K562 (cell line): ENCODE data around the gene DAPK1. TPM values are rescaled to one million over a fixed set of nuclear protein-coding genes. Genes with fewer than 3 reads are reported as not detected.
A peak's percentile ranks its signal among the peaks of the same experiment; 100 is the strongest.

Experiments
- ARID3A ChIP-seq: IDR thresholded peaks from 2 replicates; pipeline ENCODE4 v1.6.1; 2012; ENCODE audit warnings: low read depth, low read length, improper control_type of control experiment, borderline replicate concordance
- EZH2 ChIP-seq: IDR thresholded peaks from 2 replicates; pipeline ENCODE4 v1.6.1; 2012; ENCODE audit warnings: low read depth, mild to moderate bottlenecking, inconsistent platforms, low read length, borderline replicate concordance
- FOXJ3 ChIP-seq: sonication (generic); formaldehyde crosslinking; IDR thresholded peaks from 2 replicates; pipeline ENCODE4 v1.4.0; 2020; ENCODE audit warnings: mild to moderate bottlenecking, missing genetic modification reagents
- FOXP1 ChIP-seq: sonication (generic); formaldehyde crosslinking; IDR thresholded peaks from 2 replicates; pipeline ENCODE4 v1.8.0; 2022; ENCODE audit warnings: mild to moderate bottlenecking, missing genetic modification reagents
- MAX ChIP-seq: sonication (generic); formaldehyde crosslinking; IDR thresholded peaks from 2 replicates; pipeline ENCODE4 v1.9.0; 2022; ENCODE audit warnings: mild to moderate bottlenecking, missing genetic modification reagents
- NCOA2 ChIP-seq, 2 experiments: fragments of 450-650 bp; IDR thresholded peaks; 2 replicates each; pipeline ENCODE4 v1.6.1; 2018; ENCODE audit warnings: mild to moderate bottlenecking in 2 of 2, moderate library complexity in 1 of 2; ENCODE audit not compliant: partially characterized antibody in 2 of 2
- PHB2 ChIP-seq: fragments of 450-650 bp; IDR thresholded peaks from 2 replicates; pipeline ENCODE4 v1.6.1; 2017; ENCODE audit warnings: low read depth
- SP1 ChIP-seq: sonication (generic); formaldehyde crosslinking; IDR thresholded peaks from 2 replicates; pipeline ENCODE4 v1.8.1; 2022; ENCODE audit warnings: mild to moderate bottlenecking, missing genetic modification reagents
- TCFL5 ChIP-seq: fragments of 250-450 bp; sonication (Bioruptor Pico); conservative IDR thresholded peaks from 2 replicates; pipeline ENCODE4 v1.6.1; 2021; ENCODE audit warnings: mild to moderate bottlenecking, moderate library complexity, matching md5 sums
- ZNF12 ChIP-seq: sonication (generic); formaldehyde crosslinking; IDR thresholded peaks from 2 replicates; pipeline ENCODE4 v1.4.0; 2020; ENCODE audit warnings: mild to moderate bottlenecking, missing genetic modification reagents
- ZNF436 ChIP-seq: fragments of 250-450, 450-650 bp; sonication (Bioruptor Pico); formaldehyde crosslinking; IDR thresholded peaks from 2 replicates; pipeline ENCODE4 v1.7.0; 2020; ENCODE audit warnings: mild to moderate bottlenecking
- polyA plus RNA-seq, 8 experiments: library from polyadenylated mRNA; depleted of rRNA in 4 of 8; stranded (reverse) in 5 of 8; unstranded in 3 of 8; fragments of >200 nt; fragmentation: Nextera tagmentation in 2 of 8; fragmentation: Illumina TruSeq in 1 of 8; extraction: Ambion mirVana in 2 of 8; extraction: Trizol in 1 of 8; gene quantifications; 2 replicates each; pipeline versions ENCODE4 v1.2.1 to v1.2.3, GENCODE V29; 2011 to 2014; ENCODE audit warnings: inconsistent platforms in 1 of 8, missing spikeins in 1 of 8
- total RNA-seq, 7 experiments: library from RNA; depleted of rRNA in 6 of 7; stranded (reverse); fragments of >200 nt in 6 of 7; fragmentation: Illumina TruSeq in 2 of 7; extraction: Trizol in 2 of 7; gene quantifications; 2 replicates each; pipeline versions ENCODE4 v1.2.1 to v1.2.3, GENCODE V29; 2011 to 2021; ENCODE audit warnings: low replicate concordance in 1 of 7
- TF ChIP-seq, protein P1 (sequence below): IDR thresholded peaks from 2 replicates; pipeline ENCODE4 v1.6.1; 2011; ENCODE audit not compliant: insufficient read length; ENCODE audit errors: extremely low read depth
- TF ChIP-seq, protein P2 (sequence below): fragments of 250-450 bp; sonication (Bioruptor Pico); IDR thresholded peaks from 2 replicates; pipeline ENCODE4 v1.4.0; 2020
- TF ChIP-seq, protein P3 (sequence below): IDR thresholded peaks from 2 replicates; pipeline ENCODE4 v1.6.1; 2016; ENCODE audit warnings: missing genetic modification characterization, missing compliant biosample characterization

The DAPK1 gene
- total and polyA plus RNA-seq, 9 of the 15 experiments (the other 6 are each of a cell fraction or from before 2014, with no cell fraction given), result 1.7 to 26.4 (median 15.8) TPM

GRCh38 chr9:87518702-87519335 is 21.2 kb downstream of the DAPK1 start (continued):
- TF ChIP-seq ARID3A (peak; percentile 28; the same call in 1 of the 2 replicates), ZNF436 (no peak), ZNF12 (no peak), MAX (no peak), FOXP1 (no peak), FOXJ3 (no peak), EZH2 (no peak), TCFL5 (CRISPR knock-in tag) (no peak), PHB2 (peak; percentile 46; the same call in 1 of the 2 replicates), SP1 (CRISPR knock-in tag) (peak; percentile 25; the same call in 1 of the 2 replicates), NCOA2 (IDR thresholded peaks at IDR 0.05; ENCODE audit: partially characterized antibody in 2 of 2) (peak in 1 of 2 experiments; percentile 66)
- TF ChIP-seq, protein P1, sequence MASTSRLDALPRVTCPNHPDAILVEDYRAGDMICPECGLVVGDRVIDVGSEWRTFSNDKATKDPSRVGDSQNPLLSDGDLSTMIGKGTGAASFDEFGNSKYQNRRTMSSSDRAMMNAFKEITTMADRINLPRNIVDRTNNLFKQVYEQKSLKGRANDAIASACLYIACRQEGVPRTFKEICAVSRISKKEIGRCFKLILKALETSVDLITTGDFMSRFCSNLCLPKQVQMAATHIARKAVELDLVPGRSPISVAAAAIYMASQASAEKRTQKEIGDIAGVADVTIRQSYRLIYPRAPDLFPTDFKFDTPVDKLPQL, result no peak
- TF ChIP-seq, protein P2, sequence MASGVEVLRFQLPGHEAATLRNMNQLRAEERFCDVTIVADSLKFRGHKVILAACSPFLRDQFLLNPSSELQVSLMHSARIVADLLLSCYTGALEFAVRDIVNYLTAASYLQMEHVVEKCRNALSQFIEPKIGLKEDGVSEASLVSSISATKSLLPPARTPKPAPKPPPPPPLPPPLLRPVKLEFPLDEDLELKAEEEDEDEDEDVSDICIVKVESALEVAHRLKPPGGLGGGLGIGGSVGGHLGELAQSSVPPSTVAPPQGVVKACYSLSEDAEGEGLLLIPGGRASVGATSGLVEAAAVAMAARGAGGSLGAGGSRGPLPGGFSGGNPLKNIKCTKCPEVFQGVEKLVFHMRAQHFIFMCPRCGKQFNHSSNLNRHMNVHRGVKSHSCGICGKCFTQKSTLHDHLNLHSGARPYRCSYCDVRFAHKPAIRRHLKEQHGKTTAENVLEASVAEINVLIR (CRISPR knock-in tag), result no peak
- TF ChIP-seq, protein P3, sequence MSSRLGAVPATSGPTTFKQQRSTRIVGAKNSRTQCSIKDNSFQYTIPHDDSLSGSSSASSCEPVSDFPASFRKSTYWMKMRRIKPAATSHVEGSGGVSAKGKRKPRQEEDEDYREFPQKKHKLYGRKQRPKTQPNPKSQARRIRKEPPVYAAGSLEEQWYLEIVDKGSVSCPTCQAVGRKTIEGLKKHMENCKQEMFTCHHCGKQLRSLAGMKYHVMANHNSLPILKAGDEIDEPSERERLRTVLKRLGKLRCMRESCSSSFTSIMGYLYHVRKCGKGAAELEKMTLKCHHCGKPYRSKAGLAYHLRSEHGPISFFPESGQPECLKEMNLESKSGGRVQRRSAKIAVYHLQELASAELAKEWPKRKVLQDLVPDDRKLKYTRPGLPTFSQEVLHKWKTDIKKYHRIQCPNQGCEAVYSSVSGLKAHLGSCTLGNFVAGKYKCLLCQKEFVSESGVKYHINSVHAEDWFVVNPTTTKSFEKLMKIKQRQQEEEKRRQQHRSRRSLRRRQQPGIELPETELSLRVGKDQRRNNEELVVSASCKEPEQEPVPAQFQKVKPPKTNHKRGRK (tag), result no peak
